HUES6 (cell line): ENCODE measurements around the gene FAM32A.
"Not testable (repeated sequence)": the region's sequence is repeated elsewhere in the genome, so short reads cannot be mapped to it uniquely, and the experiment has no call there.

Experiments
- H3K27ac ChIP-seq: 2 replicates; pipeline ENCODE4 v1.7.0; 2013; ENCODE audit warnings: low read depth, mild to moderate bottlenecking, low read length, inconsistent platforms
- H3K27me3 ChIP-seq: 2 replicates; pipeline ENCODE4 v1.6.1; 2013; ENCODE audit warnings: low read length; ENCODE audit not compliant: control insufficient read depth, insufficient read depth
- H3K36me3 ChIP-seq: 2 replicates; pipeline ENCODE4 v1.6.1; 2013; ENCODE audit warnings: low read length; ENCODE audit not compliant: control insufficient read depth, insufficient read depth
- H3K4me1 ChIP-seq: 2 replicates; pipeline ENCODE4 v1.6.1; 2013; ENCODE audit warnings: low read length; ENCODE audit not compliant: control insufficient read depth, insufficient read depth
- H3K4me3 ChIP-seq: 2 replicates; pipeline ENCODE4 v1.5.1; 2013; ENCODE audit warnings: low read depth, low read length
- H3K9ac ChIP-seq: one replicate; pipeline ENCODE4 v1.6.1; 2013; ENCODE audit warnings: mild to moderate bottlenecking, low read length
- H3K9me3 ChIP-seq: 2 replicates; pipeline ENCODE4 v1.6.1; 2013; ENCODE audit warnings: low read depth, low read length; ENCODE audit not compliant: control insufficient read depth, insufficient read depth

The FAM32A gene

GRCh38 chr19:16164222-16164890 is 20.9 kb upstream of the FAM32A start:
- Histone ChIP-seq H3K9ac (no peak overlapping the region), H3K27ac (no peak overlapping the region), H3K9me3 (no peaks in the 10 kb centered on the region), H3K27me3 (no peaks in the 10 kb centered on the region), H3K4me3 (no peak overlapping the region), H3K4me1 (no peaks in the 10 kb centered on the region; the same call in 1 of the 2 replicates), H3K36me3 (no peaks in the 10 kb centered on the region)

- Histone ChIP-seq H3K27me3 (no peaks in the 10 kb centered on the region), H3K4me1 (no peaks in the 10 kb centered on the region), H3K9ac (no peak overlapping the region), H3K9me3 (no peaks in the 10 kb centered on the region), H3K36me3 (no peaks in the 10 kb centered on the region), H3K4me3 (no peak overlapping the region), H3K27ac (no peak overlapping the region)
Measured at GRCh38 chr19:16166417-16166816, 18.8 kb upstream of the FAM32A start.

- Histone ChIP-seq H3K4me3 (no peak overlapping the region), H3K27ac (no peak overlapping the region), H3K4me1 (no peaks in the 10 kb centered on the region), H3K9ac (no peak overlapping the region), H3K9me3 (no peaks in the 10 kb centered on the region), H3K36me3 (no peaks in the 10 kb centered on the region), H3K27me3 (no peaks in the 10 kb centered on the region)
Measured at GRCh38 chr19:16167055-16167454, 18.2 kb upstream of the FAM32A start.

- Histone ChIP-seq H3K4me1 (no peaks in the 10 kb centered on the region), H3K27me3 (no peaks in the 10 kb centered on the region), H3K4me3 (no peak overlapping the region), H3K36me3 (no peaks in the 10 kb centered on the region), H3K27ac (no peak overlapping the region), H3K9me3 (no peaks in the 10 kb centered on the region), H3K9ac (no peak overlapping the region)
Measured at GRCh38 chr19:16168465-16169081, 16.6 kb upstream of the FAM32A start.

- H3K9ac ChIP-seq = no peak overlapping the region
- H3K27me3 ChIP-seq = no peaks in the 10 kb centered on the region
- peaks cover 2% of the 10 kb centered on the region; the same call in 1 of the 2 replicates for H3K9me3 ChIP-seq
- no peak overlapping the region for H3K27ac ChIP-seq
- H3K4me3 ChIP-seq = no peak overlapping the region
- no peaks in the 10 kb centered on the region for H3K4me1 ChIP-seq
- no peaks in the 10 kb centered on the region for H3K36me3 ChIP-seq
Measured at GRCh38 chr19:16170134-16170533, 15.1 kb upstream of the FAM32A start.

- Histone ChIP-seq H3K4me3 (no peak overlapping the region), H3K27ac (no peak overlapping the region), H3K9ac (no peak overlapping the region), H3K9me3 (peaks cover 7% of the 10 kb centered on the region; the same call in 1 of the 2 replicates), H3K36me3 (no peaks in the 10 kb centered on the region), H3K27me3 (no peaks in the 10 kb centered on the region), H3K4me1 (no peaks in the 10 kb centered on the region)
Measured at GRCh38 chr19:16175954-16176353, 9.3 kb upstream of the FAM32A start.

GRCh38 chr19:16178866-16179265 is 6.3 kb upstream of the FAM32A start:
- H3K27me3 ChIP-seq, H3K27ac ChIP-seq: not testable (repeated sequence)

GRCh38 chr19:16180611-16181010 is 4.6 kb upstream of the FAM32A start:
- H3K27me3 ChIP-seq = no peaks in the 10 kb centered on the region

More at GRCh38 chr19:16178866-16179265, 6.3 kb upstream of the FAM32A start:
- not testable (repeated sequence) for H3K4me1 ChIP-seq, H3K4me3 ChIP-seq, H3K9ac ChIP-seq, H3K36me3 ChIP-seq, H3K9me3 ChIP-seq

GRCh38 chr19:16184665-16185122 is 516 bp upstream of the FAM32A start:
- Histone ChIP-seq H3K27ac (no peak overlapping the region), H3K9me3 (no peaks in the 10 kb centered on the region), H3K4me1 (no peaks in the 10 kb centered on the region), H3K9ac (peak overlapping the region; percentile 53), H3K27me3 (no peaks in the 10 kb centered on the region), H3K36me3 (peaks cover 23% of the 10 kb centered on the region), H3K4me3 (peak overlapping the region; percentile 96)

More at GRCh38 chr19:16180611-16181010, 4.6 kb upstream of the FAM32A start:
- H3K9me3 ChIP-seq = 0 out of 2 replicates have a peak, but pooled peaks cover 2% of the 10 kb centered on the region
- no peak overlapping the region for H3K4me3 ChIP-seq
- H3K9ac ChIP-seq = no peak overlapping the region
- H3K27ac ChIP-seq = no peak overlapping the region
- H3K4me1 ChIP-seq = no peaks in the 10 kb centered on the region
- H3K36me3 ChIP-seq = no peaks in the 10 kb centered on the region

GRCh38 chr19:16185768-16186123 is 536 bp downstream of the FAM32A start:
- no peaks in the 10 kb centered on the region for H3K27me3 ChIP-seq
- H3K4me1 ChIP-seq = no peaks in the 10 kb centered on the region
- peak overlapping the region; percentile 96 for H3K4me3 ChIP-seq
- peak overlapping the region; percentile 98 for H3K9ac ChIP-seq
- H3K9me3 ChIP-seq = no peaks in the 10 kb centered on the region
- peak overlapping the region; percentile 85; the same call in 1 of the 2 replicates for H3K27ac ChIP-seq
- peaks cover 34% of the 10 kb centered on the region for H3K36me3 ChIP-seq

- Histone ChIP-seq H3K4me1 (no peaks in the 10 kb centered on the region), H3K27ac (no peak overlapping the region), H3K36me3 (peaks cover 49% of the 10 kb centered on the region), H3K27me3 (no peaks in the 10 kb centered on the region), H3K9ac (no peak overlapping the region), H3K4me3 (no peak overlapping the region), H3K9me3 (no peaks in the 10 kb centered on the region)
Measured at GRCh38 chr19:16188521-16188920, 3.3 kb downstream of the FAM32A start.
